PC-9 (cell line): ENCODE results near the gene COL1A2. TPM values are rescaled to one million over a fixed set of nuclear protein-coding genes. Genes with fewer than 3 reads are reported as not detected.

Source experiments
- BruUV-seq: library from RNA; stranded (reverse); fragments of 400-500 nt; replicated peaks from 2 replicates; lab custom pipeline; 2021; lab: Mats Ljungman, UMichigan
- CTCF ChIA-PET: fragments of 300-600 bp; sonication (Branson Sonifier 250); formaldehyde crosslinking; loops from one replicate; lab custom pipeline; 2022; ENCODE audit warnings: antibody characterized with exemption; lab: Charles Lee
- POLR2A ChIA-PET: fragments of 300-600 bp; sonication (Branson Sonifier 250); formaldehyde crosslinking; loops from one replicate; lab custom pipeline; 2022; ENCODE audit warnings: antibody characterized with exemption; ENCODE audit not compliant: unreplicated experiment; lab: Charles Lee
- DNase-seq, 2 experiments: peaks; one replicate each; pipeline versions ENCODE4 v3.0.0 to v3.0.0-alpha.2; 2015 to 2022; ENCODE audit warnings: mixed read lengths in 1 of 2
- H2AFZ ChIP-seq: fragments of 200-600 bp; sonication (generic); 2 replicates; pipeline ENCODE4 v1.8.1; 2017; ENCODE audit warnings: antibody characterized with exemption
- H3F3A ChIP-seq: fragments of 200-600 bp; sonication (generic); 2 replicates; pipeline ENCODE4 v1.8.1; 2017; ENCODE audit warnings: antibody characterized with exemption, mild to moderate bottlenecking, low read depth; ENCODE audit not compliant: insufficient read depth
- H3K27ac ChIP-seq: fragments of 200-600 bp; sonication (generic); 2 replicates; pipeline ENCODE4 v1.6.1; 2016; ENCODE audit warnings: mixed run types
- H3K27me3 ChIP-seq: fragments of 200-600 bp; sonication (generic); 2 replicates; pipeline ENCODE4 v1.6.1; 2016; ENCODE audit warnings: low read depth, mixed run types; ENCODE audit not compliant: insufficient read depth
- H3K36me3 ChIP-seq: fragments of 200-600 bp; sonication (generic); 2 replicates; pipeline ENCODE4 v1.6.1; 2016; ENCODE audit warnings: low read depth, mixed run types
- H3K4me1 ChIP-seq: fragments of 200-600 bp; sonication (generic); replicated peaks from 2 replicates; pipeline ENCODE4 v1.6.1; 2016; ENCODE audit warnings: mixed run types; ENCODE audit not compliant: insufficient read depth
- H3K4me2 ChIP-seq: fragments of 200-600 bp; sonication (generic); 2 replicates; pipeline ENCODE4 v1.6.1; 2017; ENCODE audit warnings: mixed run types
- H3K4me3 ChIP-seq: fragments of 200-600 bp; sonication (generic); 2 replicates; pipeline ENCODE4 v1.6.1; 2016; ENCODE audit warnings: mixed run types
- H3K79me2 ChIP-seq: fragments of 200-600 bp; sonication (generic); 2 replicates; pipeline ENCODE4 v1.6.1; 2017; ENCODE audit warnings: low read depth, mixed run types
- H3K9me2 ChIP-seq: fragments of 200-600 bp; sonication (generic); 2 replicates; pipeline ENCODE4 v1.8.1; 2017; ENCODE audit warnings: mild to moderate bottlenecking; ENCODE audit not compliant: insufficient read depth
- H3K9me3 ChIP-seq: fragments of 200-600 bp; sonication (generic); 2 replicates; pipeline ENCODE4 v1.8.1; 2016; ENCODE audit warnings: low read depth; ENCODE audit not compliant: insufficient read depth
- H4K20me1 ChIP-seq: fragments of 200-600 bp; sonication (generic); 2 replicates; pipeline ENCODE4 v1.8.1; 2017; ENCODE audit not compliant: insufficient read depth
- EZH2 ChIP-seq: fragments of 200-600 bp; sonication (generic); IDR thresholded peaks from 2 replicates; pipeline ENCODE4 v1.8.0; 2017; ENCODE audit warnings: antibody characterized with exemption, low read depth
- intact Hi-C: fragments of 100-400 bp; cut with micrococcal nuclease; formaldehyde crosslinking; loops from one replicate; pipeline ENCODE4 v1.10.0; 2022; ENCODE audit not compliant: unreplicated experiment
- total RNA-seq: library from RNA; stranded (reverse); gene quantifications from 2 replicates; pipeline ENCODE4 v1.2.3, GENCODE V29; 2021
- TF ChIP-seq, protein P1 (sequence below): fragments of 200-600 bp; sonication (generic); conservative IDR thresholded peaks from 2 replicates; pipeline ENCODE4 v1.6.1; 2017; ENCODE audit warnings: mixed run types, antibody characterized with exemption, mild to moderate bottlenecking, moderate library complexity

The COL1A2 gene
- total RNA-seq, 1 experiment from 2014 or later = not detected

DNA sequence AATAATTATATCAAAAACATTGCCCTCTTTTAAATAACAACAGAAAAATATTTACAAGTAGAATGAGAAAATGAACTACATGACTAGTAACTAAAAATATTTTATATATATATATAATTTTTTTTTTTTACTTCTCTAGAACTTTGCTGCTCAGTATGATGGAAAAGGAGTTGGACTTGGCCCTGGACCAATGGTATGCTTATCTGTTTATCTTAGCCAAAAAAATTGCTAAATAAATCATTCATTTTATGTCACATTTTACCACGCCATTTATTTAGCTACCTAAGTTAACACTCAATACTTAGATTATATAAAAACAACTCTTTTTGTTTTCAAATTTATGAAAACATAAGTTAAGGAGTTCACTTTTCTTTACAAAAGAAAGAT, 6.7 kb downstream of the COL1A2 start:
- no peak overlapping the region for H3K4me3 ChIP-seq
- DNase-seq = no peak
- H2AFZ ChIP-seq = no peak overlapping the region
- TF ChIP-seq, protein P1, sequence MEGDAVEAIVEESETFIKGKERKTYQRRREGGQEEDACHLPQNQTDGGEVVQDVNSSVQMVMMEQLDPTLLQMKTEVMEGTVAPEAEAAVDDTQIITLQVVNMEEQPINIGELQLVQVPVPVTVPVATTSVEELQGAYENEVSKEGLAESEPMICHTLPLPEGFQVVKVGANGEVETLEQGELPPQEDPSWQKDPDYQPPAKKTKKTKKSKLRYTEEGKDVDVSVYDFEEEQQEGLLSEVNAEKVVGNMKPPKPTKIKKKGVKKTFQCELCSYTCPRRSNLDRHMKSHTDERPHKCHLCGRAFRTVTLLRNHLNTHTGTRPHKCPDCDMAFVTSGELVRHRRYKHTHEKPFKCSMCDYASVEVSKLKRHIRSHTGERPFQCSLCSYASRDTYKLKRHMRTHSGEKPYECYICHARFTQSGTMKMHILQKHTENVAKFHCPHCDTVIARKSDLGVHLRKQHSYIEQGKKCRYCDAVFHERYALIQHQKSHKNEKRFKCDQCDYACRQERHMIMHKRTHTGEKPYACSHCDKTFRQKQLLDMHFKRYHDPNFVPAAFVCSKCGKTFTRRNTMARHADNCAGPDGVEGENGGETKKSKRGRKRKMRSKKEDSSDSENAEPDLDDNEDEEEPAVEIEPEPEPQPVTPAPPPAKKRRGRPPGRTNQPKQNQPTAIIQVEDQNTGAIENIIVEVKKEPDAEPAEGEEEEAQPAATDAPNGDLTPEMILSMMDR = no peak
- TF ChIP-seq EZH2 = no peak
- no peaks in the 10 kb centered on the region for H3K36me3 ChIP-seq
- H4K20me1 ChIP-seq = no peaks in the 10 kb centered on the region
- H3K4me2 ChIP-seq = no peak overlapping the region
- H3K4me1 ChIP-seq = peaks cover 9% of the 10 kb centered on the region
- intact Hi-C loops = no loop called here
- no peaks in the 10 kb centered on the region for H3K9me3 ChIP-seq
- no TSS peak for BruUV-seq
- no peaks in the 10 kb centered on the region for H3K27me3 ChIP-seq
- CTCF ChIA-PET = no interaction called here
- no peaks in the 10 kb centered on the region for H3K9me2 ChIP-seq
- H3K79me2 ChIP-seq = no peaks in the 10 kb centered on the region
- POLR2A ChIA-PET = interaction anchor here (0.7 kb wide), 1 partner anchor 1128 kb away, joined by 23 read pairs; no protein-coding TSS in a partner anchor
- H3F3A ChIP-seq = no peaks in the 10 kb centered on the region
- H3K27ac ChIP-seq = no peak overlapping the region

DNA sequence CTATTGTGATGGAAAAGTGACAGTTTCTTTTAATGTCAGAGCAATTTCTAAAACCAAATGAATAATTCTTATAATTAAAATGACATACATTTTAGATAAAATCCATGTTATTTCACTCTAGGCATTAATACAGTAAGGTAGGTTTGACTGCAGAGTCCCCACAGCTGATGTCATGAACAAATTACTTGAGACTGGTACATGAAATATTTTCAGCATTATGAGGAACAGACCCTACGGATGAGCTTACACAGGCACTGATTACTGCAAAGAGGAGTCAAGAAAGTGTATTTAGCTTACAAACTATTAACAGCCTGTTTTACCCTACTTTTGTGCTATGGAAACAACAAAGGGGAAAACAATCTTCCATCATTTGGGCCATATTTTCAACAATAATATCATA, 8.9 kb downstream of the COL1A2 start:
- H3K4me2 ChIP-seq = no peak overlapping the region
- CTCF ChIA-PET = no interaction called here

DNA sequence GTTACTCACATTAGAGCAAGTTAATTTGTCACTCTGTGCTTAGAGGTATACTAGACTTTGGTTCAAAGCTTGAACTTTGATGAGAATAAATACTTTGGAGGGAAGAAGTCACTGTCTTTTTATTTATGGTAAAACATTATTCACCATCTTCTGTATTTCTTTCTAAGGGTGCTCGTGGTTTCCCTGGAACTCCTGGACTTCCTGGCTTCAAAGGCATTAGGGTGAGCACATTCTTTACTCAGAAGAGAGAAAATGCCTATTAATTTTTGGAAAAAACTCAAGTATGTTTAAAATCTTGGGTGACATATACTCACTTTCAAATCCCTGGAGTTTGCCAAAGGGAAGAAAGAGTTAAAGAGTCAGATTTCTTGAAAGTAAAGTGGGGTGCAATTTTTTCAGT, 10.8 kb downstream of the COL1A2 start:
- POLR2A ChIA-PET = no interaction called here
- Histone ChIP-seq H4K20me1 (no peaks in the 10 kb centered on the region), H3K4me2 (no peak overlapping the region), H3K27me3 (no peaks in the 10 kb centered on the region), H3K79me2 (no peaks in the 10 kb centered on the region), H3F3A (no peaks in the 10 kb centered on the region), H2AFZ (no peak overlapping the region), H3K27ac (no peak overlapping the region), H3K4me3 (no peak overlapping the region), H3K36me3 (no peaks in the 10 kb centered on the region), H3K4me1 (peaks cover 7% of the 10 kb centered on the region), H3K9me2 (no peaks in the 10 kb centered on the region), H3K9me3 (no peaks in the 10 kb centered on the region)
- DNase-seq = no peak
- TF ChIP-seq EZH2 = no peak
- TF ChIP-seq, protein P1 = no peak
- intact Hi-C loops = no loop called here
- BruUV-seq = no TSS peak
- CTCF ChIA-PET = no interaction called here

More for the DNA sequence above, 8.9 kb downstream of the COL1A2 start:
- POLR2A ChIA-PET = interaction anchor here (0.6 kb wide), 1 partner anchor 796 kb away, joined by 7 read pairs; no protein-coding TSS in a partner anchor
- Histone ChIP-seq H3K9me3 (no peaks in the 10 kb centered on the region), H2AFZ (no peak overlapping the region), H3K27me3 (no peaks in the 10 kb centered on the region), H3K4me1 (peaks cover 9% of the 10 kb centered on the region), H3K27ac (no peak overlapping the region), H3K36me3 (no peaks in the 10 kb centered on the region), H3K9me2 (no peaks in the 10 kb centered on the region), H4K20me1 (no peaks in the 10 kb centered on the region), H3K4me3 (no peak overlapping the region), H3F3A (no peaks in the 10 kb centered on the region), H3K79me2 (no peaks in the 10 kb centered on the region)
- TF ChIP-seq, protein P1 = no peak
- no peak for TF ChIP-seq EZH2
- intact Hi-C loops = no loop called here
- no peak for DNase-seq
- no TSS peak for BruUV-seq
